ENCODE measurements around the gene HOMER1.

HOMER1 gene

GRCh38 chr5:79488058-79488457, 25.9 kb downstream of the HOMER1 start:
- DNase-seq, result no peak

GRCh38 chr5:79487251-79487650, 26.7 kb downstream of the HOMER1 start:
- DNase-seq, result no peak

GRCh38 chr5:79486116-79486515, 27.8 kb downstream of the HOMER1 start:
- no peak for DNase-seq

- no peak for DNase-seq
These were observed 29.2 kb downstream of the HOMER1 start for GRCh38 chr5:79484731-79485130.

GRCh38 chr5:79481574-79481973, 32.4 kb downstream of the HOMER1 start:
- DNase-seq, result no peak

GRCh38 chr5:79480991-79481390, 32.9 kb downstream of the HOMER1 start:
- no peak for DNase-seq

- no peak for DNase-seq
These were observed 38.8 kb downstream of the HOMER1 start for GRCh38 chr5:79475152-79475466.

GRCh38 chr5:79474367-79475151, 39.4 kb downstream of the HOMER1 start:
- DNase-seq, result no peak

GRCh38 chr5:79471556-79471955, 42.4 kb downstream of the HOMER1 start:
- DNase-seq, result no peak

GRCh38 chr5:79464695-79465332, 49.1 kb downstream of the HOMER1 start:
- peak; percentile 69 for DNase-seq

GRCh38 chr5:79464278-79464677, 49.7 kb downstream of the HOMER1 start:
- no peak for DNase-seq

GRCh38 chr5:79459626-79460025, 54.3 kb downstream of the HOMER1 start:
- no peak for DNase-seq

GRCh38 chr5:79456890-79457583, 56.9 kb downstream of the HOMER1 start:
- no peak for DNase-seq

GRCh38 chr5:79456400-79456799, 57.5 kb downstream of the HOMER1 start:
- no peak for DNase-seq

GRCh38 chr5:79454043-79454442, 59.9 kb downstream of the HOMER1 start:
- no peak for DNase-seq

GRCh38 chr5:79448336-79448735, 65.6 kb downstream of the HOMER1 start:
- DNase-seq, result no peak

- DNase-seq, result no peak
These were observed 77.1 kb downstream of the HOMER1 start for GRCh38 chr5:79436821-79437220.

- no peak for DNase-seq
These were observed 77.7 kb downstream of the HOMER1 start for GRCh38 chr5:79436224-79436623.

- no peak for DNase-seq
These were observed 83.7 kb downstream of the HOMER1 start for GRCh38 chr5:79430196-79430595.

GRCh38 chr5:79423296-79423695, 90.6 kb downstream of the HOMER1 start:
- DNase-seq, result no peak

- no peak for DNase-seq
These were observed 93.7 kb downstream of the HOMER1 start for GRCh38 chr5:79420248-79420647.

- DNase-seq, result no peak
These were observed 95.7 kb downstream of the HOMER1 start for GRCh38 chr5:79418276-79418675.

- no peak for DNase-seq
These were observed 96.4 kb downstream of the HOMER1 start for GRCh38 chr5:79417495-79417894.

- DNase-seq, result peak; percentile 5
These were observed 97.4 kb downstream of the HOMER1 start for GRCh38 chr5:79416499-79416898.

Data from hematopoietic multipotent progenitor cell treated with erythropoietin and hydrocortisone succinate and interleukin-3 and kit ligand, for 6 days (in vitro differentiated cells).